ENCODE data around the gene ZNF628. TPM values are rescaled to one million over a fixed set of nuclear protein-coding genes. Genes with fewer than 3 reads are reported as not detected.

Gene ZNF628
- total and polyA plus RNA-seq, 2 of the 8 experiments (the other 6 are each of a cell fraction or from before 2014, with no cell fraction given), result 1.7 to 10.8 TPM

GRCh38 chr19:55490478-55491432, 14.3 kb downstream of the ZNF628 start:
- no peak overlapping the region for H2BK15ac ChIP-seq (ENCODE audit: low read length)
- H3K14ac ChIP-seq (ENCODE audit: insufficient read length), result no peak overlapping the region
- H4K8ac ChIP-seq (ENCODE audit: extremely low read depth, insufficient read depth, low read length), result peak overlapping the region; percentile 40
- H2AFZ ChIP-seq (ENCODE audit: low read length), result no peak overlapping the region
- no peak overlapping the region for H3K4ac ChIP-seq (replicated peaks; ENCODE audit: insufficient read length, low read depth, low read length)
- peak overlapping the region; percentile 39; the same call in 1 of the 2 replicates for H2BK12ac ChIP-seq (ENCODE audit: low read depth, low read length)
- H3K56ac ChIP-seq (replicated peaks; ENCODE audit: insufficient read length, low read depth, low read length), result no peak overlapping the region
- no peak overlapping the region for H2AK5ac ChIP-seq (ENCODE audit: low read depth, low read length)
- H2BK20ac ChIP-seq (ENCODE audit: low read length), result no peak overlapping the region
- H3K27ac ChIP-seq (ENCODE audit: low read depth, low read length), result no peak overlapping the region
- H3K23ac ChIP-seq (ENCODE audit: insufficient read length), result no peak overlapping the region
- H3K36me3 ChIP-seq (ENCODE audit: control insufficient read depth in 2 of 4, insufficient read depth in 4 of 4, low read length in 3 of 4), result no peaks in the 10 kb centered on the region; a peak in 1 of 8 replicates
- no peaks in the 10 kb centered on the region; a peak in 2 of 7 replicates for H3K27me3 ChIP-seq (replicated peaks in 1 of 4; ENCODE audit: control insufficient read depth in 3 of 4, extremely low read depth in 1 of 4, insufficient read depth in 3 of 4, low read length in 3 of 4)
- no peak overlapping the region for H4K5ac ChIP-seq (ENCODE audit: insufficient read length, low read depth, low read length)
- no peak overlapping the region for H2BK120ac ChIP-seq (replicated peaks; ENCODE audit: low read depth, low read length)
- POLR2A ChIA-PET (ENCODE audit: partially characterized antibody), result interaction anchor here (0.8 to 7.5 kb wide), 4 partner anchors 7 to 83 kb away, joined by 3 to 57 read pairs (median 15); partner anchors contain the start of genes NAT14, UBE2S and ZNF628
- H3K18ac ChIP-seq (ENCODE audit: extremely low read depth, low read length), result no peak overlapping the region; the same call in 1 of the 2 replicates
- H3K9me3 ChIP-seq (ENCODE audit: insufficient read depth in 2 of 2, low read depth in 1 of 2, low read length in 1 of 2), result no peaks in the 10 kb centered on the region
- DNase-seq (ENCODE audit: low read depth in 1 of 2, low spot score in 2 of 2), result no peak
- peaks cover 0 to 5% of the 10 kb centered on the region in 2 experiments; a peak in 1 of 4 replicates for H3K79me2 ChIP-seq (ENCODE audit: control insufficient read depth in 1 of 2, insufficient read depth in 2 of 2, low read length in 2 of 2)
- H4K91ac ChIP-seq (replicated peaks; ENCODE audit: insufficient read length, low read length), result no peak overlapping the region
- peaks cover 4% of the 10 kb centered on the region; the same call in 1 of the 2 replicates for H3K79me1 ChIP-seq (ENCODE audit: low read depth, low read length)
- no peak overlapping the region for H3K4me3 ChIP-seq (ENCODE audit: extremely low read depth in 1 of 4, insufficient read depth in 2 of 4, low read depth in 3 of 4, low read length in 4 of 4)
- WGBS, 2 experiments (ENCODE audit: extremely low coverage in 1 of 2, insufficient coverage in 1 of 2, insufficient read length in 1 of 2, insufficient replicate concordance in 2 of 2, low coverage in 1 of 2, low lambda C conversion rate in 2 of 2, missing lambda C conversion rate in 1 of 2), result 88% methylated on average over 46 of the region's 52 CpGs; no CpG with 5 or more reads in 1 of the 2 experiments
- no peak for TF ChIP-seq CHD2 (IDR thresholded peaks at IDR 0.05; ENCODE audit: low read length)
- no peak for TF ChIP-seq CEBPB (IDR thresholded peaks at IDR 0.05; ENCODE audit: low read depth, low read length)
- CTCF ChIA-PET (ENCODE audit: partially characterized antibody), result interaction anchor here (0.7 to 3.0 kb wide), 5 partner anchors 8 to 198 kb away, joined by 3 to 17 read pairs (median 6); no protein-coding TSS in a partner anchor
- H3K4me1 ChIP-seq (replicated peaks in 1 of 4; ENCODE audit: control insufficient read depth in 3 of 4, insufficient read depth in 4 of 4, low read length in 3 of 4), result peaks cover 0 to 43% (median 28%) of the 10 kb centered on the region in 4 experiments; a peak in 6 of 7 replicates
- FAIRE-seq, result no peak
- H2BK5ac ChIP-seq (ENCODE audit: low read depth, low read length), result no peak overlapping the region
- peaks cover 3% of the 10 kb centered on the region for H3K23me2 ChIP-seq (ENCODE audit: low read depth, low read length)
- H3K9ac ChIP-seq (replicated peaks in 1 of 4; ENCODE audit: extremely low read depth in 1 of 4, low read depth in 3 of 4, low read length in 3 of 4), result no peak overlapping the region; a peak in 1 of 7 replicates
- H3K4me2 ChIP-seq (ENCODE audit: insufficient read depth in 1 of 2, low read depth in 2 of 2, low read length in 2 of 2), result no peak overlapping the region
- peaks cover 0 to 4% of the 10 kb centered on the region in 2 experiments for H4K20me1 ChIP-seq (replicated peaks in 1 of 2; ENCODE audit: control insufficient read depth in 1 of 2, insufficient read depth in 2 of 2, low read length in 2 of 2)
